ENCODE results near the gene A3GALT2.

Gene A3GALT2

GRCh38 chr1:33324677-33325575 is 4.0 kb upstream of the A3GALT2 start:
- Histone ChIP-seq H3K36me3 (ENCODE audit: low read depth) (peaks cover 75% of the 10 kb centered on the region), H3K4me3 (ENCODE audit: severe bottlenecking) (no peak overlapping the region)
- no peak for TF ChIP-seq CTCF (IDR thresholded peaks at IDR 0.05; ENCODE audit: poor library complexity, severe bottlenecking)

GRCh38 chr1:33323663-33324477 is 3.0 kb upstream of the A3GALT2 start:
- Histone ChIP-seq H3K9me3 (ENCODE audit: severe bottlenecking) (no peaks in the 10 kb centered on the region), H3K4me1 (ENCODE audit: insufficient read depth, poor library complexity, severe bottlenecking) (peaks cover 8% of the 10 kb centered on the region), H3K27me3 (ENCODE audit: insufficient read depth, poor library complexity, severe bottlenecking) (no peaks in the 10 kb centered on the region), H3K4me3 (ENCODE audit: severe bottlenecking) (no peak overlapping the region), H3K27ac (ENCODE audit: poor library complexity, severe bottlenecking) (no peak overlapping the region), H3K36me3 (ENCODE audit: low read depth) (peaks cover 64% of the 10 kb centered on the region)
- ATAC-seq (ENCODE audit: low read depth) = no peak
- TF ChIP-seq CTCF (IDR thresholded peaks at IDR 0.05; ENCODE audit: poor library complexity, severe bottlenecking) = no peak
- no peak for DNase-seq (ENCODE audit: low spot score)

More at GRCh38 chr1:33324677-33325575, 4.0 kb upstream of the A3GALT2 start:
- no peak for DNase-seq (ENCODE audit: low spot score)
- Histone ChIP-seq H3K27me3 (ENCODE audit: insufficient read depth, poor library complexity, severe bottlenecking) (no peaks in the 10 kb centered on the region), H3K27ac (ENCODE audit: poor library complexity, severe bottlenecking) (no peak overlapping the region), H3K9me3 (ENCODE audit: severe bottlenecking) (no peaks in the 10 kb centered on the region), H3K4me1 (ENCODE audit: insufficient read depth, poor library complexity, severe bottlenecking) (peaks cover 8% of the 10 kb centered on the region)
- no peak for ATAC-seq (ENCODE audit: low read depth)

GRCh38 chr1:33322870-33323585 is 2.1 kb upstream of the A3GALT2 start:
- Histone ChIP-seq H3K4me3 (ENCODE audit: severe bottlenecking) (no peak overlapping the region), H3K27ac (ENCODE audit: poor library complexity, severe bottlenecking) (no peak overlapping the region), H3K9me3 (ENCODE audit: severe bottlenecking) (no peaks in the 10 kb centered on the region), H3K36me3 (ENCODE audit: low read depth) (peaks cover 56% of the 10 kb centered on the region), H3K27me3 (ENCODE audit: insufficient read depth, poor library complexity, severe bottlenecking) (no peaks in the 10 kb centered on the region), H3K4me1 (ENCODE audit: insufficient read depth, poor library complexity, severe bottlenecking) (peaks cover under 1% of the 10 kb centered on the region)
- no peak for ATAC-seq (ENCODE audit: low read depth)
- no peak for DNase-seq (ENCODE audit: low spot score)
- TF ChIP-seq CTCF (IDR thresholded peaks at IDR 0.05; ENCODE audit: poor library complexity, severe bottlenecking) = no peak

GRCh38 chr1:33322109-33322508 is 1.2 kb upstream of the A3GALT2 start:
- Histone ChIP-seq H3K36me3 (ENCODE audit: low read depth) (peaks cover 47% of the 10 kb centered on the region), H3K9me3 (ENCODE audit: severe bottlenecking) (no peaks in the 10 kb centered on the region), H3K27me3 (ENCODE audit: insufficient read depth, poor library complexity, severe bottlenecking) (no peaks in the 10 kb centered on the region), H3K4me3 (ENCODE audit: severe bottlenecking) (no peak overlapping the region), H3K4me1 (ENCODE audit: insufficient read depth, poor library complexity, severe bottlenecking) (no peaks in the 10 kb centered on the region), H3K27ac (ENCODE audit: poor library complexity, severe bottlenecking) (no peak overlapping the region)
- ATAC-seq (ENCODE audit: low read depth) (no peak), DNase-seq (ENCODE audit: low spot score) (no peak)
- TF ChIP-seq CTCF (IDR thresholded peaks at IDR 0.05; ENCODE audit: poor library complexity, severe bottlenecking) = no peak

Data from RWPE2 (cell line).